ENCODE results near the gene NAA80. TPM values are rescaled to one million over a fixed set of nuclear protein-coding genes. Genes with fewer than 3 reads are reported as not detected.

NAA80 gene
- total RNA-seq, 2 donors from 2014 or later = 9.7 to 12.8 TPM

DNA sequence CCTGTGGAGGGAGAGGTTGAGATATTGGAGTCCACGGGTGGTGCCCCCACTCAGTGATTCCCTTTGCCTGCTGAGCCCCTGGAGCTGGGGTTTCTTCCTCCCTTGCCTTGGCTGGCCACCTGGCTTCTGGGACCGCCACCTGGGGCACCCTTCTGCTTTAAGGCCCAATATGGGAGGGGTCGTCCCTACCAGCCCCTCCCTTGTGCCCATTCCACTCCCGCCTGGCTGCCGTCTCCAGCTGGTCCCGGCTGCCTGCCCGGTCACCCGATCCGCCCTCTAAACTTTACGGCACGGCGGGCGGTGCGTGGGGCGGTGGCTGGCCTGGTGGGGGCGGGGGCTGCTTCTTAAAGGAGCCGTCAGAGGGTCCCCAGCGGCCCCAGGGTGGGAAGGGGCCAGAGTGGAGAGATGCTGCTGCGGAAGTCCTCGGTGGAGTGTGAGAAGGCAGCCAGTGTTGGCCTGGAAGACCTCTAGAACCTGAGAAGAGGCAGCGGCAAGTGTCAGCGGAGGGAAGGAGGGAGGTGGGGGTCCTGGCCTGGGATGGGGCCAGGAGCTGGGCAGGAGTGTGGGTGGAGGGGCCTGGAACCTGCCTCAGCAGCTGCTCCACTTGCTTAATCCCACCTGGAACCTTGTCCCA lies 31.8 kb downstream of the NAA80 start:
- no peaks in the 10 kb centered on the region for H3K36me3 Mint-ChIP-seq (ENCODE audit: low read depth)
- H3K9me3 Mint-ChIP-seq = no peaks in the 10 kb centered on the region
- Histone ChIP-seq H3K4me1 (ENCODE audit: control insufficient read depth, insufficient read depth, low read length) (peaks cover 9% of the 10 kb centered on the region), H3K4me3 (ENCODE audit: low read length) (no peak overlapping the region), H3K27me3 (ENCODE audit: control insufficient read depth, insufficient read depth, low read length, poor library complexity, severe bottlenecking) (no peaks in the 10 kb centered on the region), H3K9ac (ENCODE audit: extremely low read depth, low read length, poor library complexity, severe bottlenecking) (no peak overlapping the region), H3K9me3 (ENCODE audit: control insufficient read depth, low read length) (no peaks in the 10 kb centered on the region), H3K36me3 (ENCODE audit: control insufficient read depth, insufficient read depth, low read length) (no peaks in the 10 kb centered on the region), H3K27ac (ENCODE audit: low read depth, low read length) (no peak overlapping the region)
- TF ChIP-seq, protein P1, sequence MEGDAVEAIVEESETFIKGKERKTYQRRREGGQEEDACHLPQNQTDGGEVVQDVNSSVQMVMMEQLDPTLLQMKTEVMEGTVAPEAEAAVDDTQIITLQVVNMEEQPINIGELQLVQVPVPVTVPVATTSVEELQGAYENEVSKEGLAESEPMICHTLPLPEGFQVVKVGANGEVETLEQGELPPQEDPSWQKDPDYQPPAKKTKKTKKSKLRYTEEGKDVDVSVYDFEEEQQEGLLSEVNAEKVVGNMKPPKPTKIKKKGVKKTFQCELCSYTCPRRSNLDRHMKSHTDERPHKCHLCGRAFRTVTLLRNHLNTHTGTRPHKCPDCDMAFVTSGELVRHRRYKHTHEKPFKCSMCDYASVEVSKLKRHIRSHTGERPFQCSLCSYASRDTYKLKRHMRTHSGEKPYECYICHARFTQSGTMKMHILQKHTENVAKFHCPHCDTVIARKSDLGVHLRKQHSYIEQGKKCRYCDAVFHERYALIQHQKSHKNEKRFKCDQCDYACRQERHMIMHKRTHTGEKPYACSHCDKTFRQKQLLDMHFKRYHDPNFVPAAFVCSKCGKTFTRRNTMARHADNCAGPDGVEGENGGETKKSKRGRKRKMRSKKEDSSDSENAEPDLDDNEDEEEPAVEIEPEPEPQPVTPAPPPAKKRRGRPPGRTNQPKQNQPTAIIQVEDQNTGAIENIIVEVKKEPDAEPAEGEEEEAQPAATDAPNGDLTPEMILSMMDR (conservative IDR thresholded peaks at IDR 0.05) = no peak
- peaks cover 8% of the 10 kb centered on the region for H3K27me3 Mint-ChIP-seq (ENCODE audit: insufficient read depth)
- H3K4me3 Mint-ChIP-seq = peak overlapping the region; percentile 19
- H3K27ac Mint-ChIP-seq = no peak overlapping the region
- 41 to 47% methylated on average over 4 to 22 of the region's 22 CpGs for WGBS, 2 experiments (ENCODE audit: insufficient coverage in 1 of 2, insufficient read length in 1 of 2)
- H3K4me1 Mint-ChIP-seq = peaks cover 22% of the 10 kb centered on the region
- peak; percentile 79 for DNase-seq

DNA sequence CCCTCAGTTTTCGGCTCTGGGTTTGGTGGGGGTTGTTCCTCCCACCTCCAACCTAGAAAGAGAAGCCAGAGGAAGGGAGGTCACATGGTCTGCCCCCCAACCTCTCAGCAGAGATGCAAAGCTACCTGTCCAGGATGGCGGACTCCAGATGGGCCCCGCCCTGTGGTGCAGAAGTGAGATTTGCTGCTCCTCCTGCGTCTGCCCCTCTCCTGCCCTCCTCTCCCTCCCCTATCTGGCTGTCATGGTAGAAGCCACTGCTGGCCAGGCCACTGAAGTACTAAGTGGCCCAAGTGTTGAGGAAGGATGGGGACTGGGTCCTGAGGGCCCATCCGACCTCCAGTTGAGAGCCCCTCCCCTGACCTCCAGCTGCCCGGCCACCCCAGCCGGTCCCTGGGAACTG lies 32.4 kb downstream of the NAA80 start:
- no peaks in the 10 kb centered on the region for H3K36me3 Mint-ChIP-seq (ENCODE audit: low read depth)
- Histone ChIP-seq H3K9me3 (ENCODE audit: control insufficient read depth, low read length) (no peaks in the 10 kb centered on the region), H3K4me3 (ENCODE audit: low read length) (no peak overlapping the region), H3K27ac (ENCODE audit: low read depth, low read length) (no peak overlapping the region), H3K36me3 (ENCODE audit: control insufficient read depth, insufficient read depth, low read length) (no peaks in the 10 kb centered on the region), H3K9ac (ENCODE audit: extremely low read depth, low read length, poor library complexity, severe bottlenecking) (no peak overlapping the region), H3K27me3 (ENCODE audit: control insufficient read depth, insufficient read depth, low read length, poor library complexity, severe bottlenecking) (no peaks in the 10 kb centered on the region), H3K4me1 (ENCODE audit: control insufficient read depth, insufficient read depth, low read length) (peaks cover 9% of the 10 kb centered on the region)
- peaks cover 22% of the 10 kb centered on the region for H3K4me1 Mint-ChIP-seq
- no peaks in the 10 kb centered on the region for H3K9me3 Mint-ChIP-seq
- no peak for DNase-seq
- TF ChIP-seq, protein P1 (conservative IDR thresholded peaks at IDR 0.05) = no peak
- H3K27ac Mint-ChIP-seq = no peak overlapping the region
- H3K4me3 Mint-ChIP-seq = peak overlapping the region; percentile 19
- 83 to 94% methylated on average over 1 to 7 of the region's 7 CpGs for WGBS, 2 experiments (ENCODE audit: insufficient coverage in 1 of 2, insufficient read length in 1 of 2)
- H3K27me3 Mint-ChIP-seq (ENCODE audit: insufficient read depth) = peaks cover 4% of the 10 kb centered on the region

DNA sequence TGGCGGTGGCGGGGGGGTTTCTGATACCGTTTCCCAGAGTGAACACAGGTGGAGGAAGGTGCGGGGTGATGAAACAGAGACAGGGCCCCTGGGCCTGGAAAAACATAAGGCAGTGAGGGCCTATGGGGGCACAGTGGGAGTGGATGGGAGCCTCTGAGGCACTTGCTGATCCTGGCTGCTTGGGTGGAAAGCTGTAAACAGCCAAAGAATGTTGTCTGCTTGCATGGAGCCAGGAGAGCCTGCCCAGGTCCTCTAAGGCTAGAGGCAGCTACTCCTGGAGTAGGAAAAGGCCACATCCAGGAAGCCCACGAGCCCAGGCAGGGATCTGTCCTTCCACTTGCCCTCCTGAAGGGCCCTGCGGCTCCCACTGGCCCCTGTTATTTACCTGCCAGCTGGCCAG lies 33.2 kb downstream of the NAA80 start:
- TF ChIP-seq, protein P1 (conservative IDR thresholded peaks at IDR 0.05) = no peak
- Histone ChIP-seq H3K36me3 (ENCODE audit: control insufficient read depth, insufficient read depth, low read length) (no peaks in the 10 kb centered on the region), H3K9ac (ENCODE audit: extremely low read depth, low read length, poor library complexity, severe bottlenecking) (no peak overlapping the region), H3K27me3 (ENCODE audit: control insufficient read depth, insufficient read depth, low read length, poor library complexity, severe bottlenecking) (no peaks in the 10 kb centered on the region), H3K27ac (ENCODE audit: low read depth, low read length) (peak overlapping the region; percentile 92), H3K4me1 (ENCODE audit: control insufficient read depth, insufficient read depth, low read length) (peaks cover 9% of the 10 kb centered on the region), H3K4me3 (ENCODE audit: low read length) (no peak overlapping the region), H3K9me3 (ENCODE audit: control insufficient read depth, low read length) (no peaks in the 10 kb centered on the region)
- no peaks in the 10 kb centered on the region for H3K9me3 Mint-ChIP-seq
- no peaks in the 10 kb centered on the region for H3K36me3 Mint-ChIP-seq (ENCODE audit: low read depth)
- peaks cover 25% of the 10 kb centered on the region for H3K4me1 Mint-ChIP-seq
- 89 to 93% methylated on average over 2 to 6 of the region's 6 CpGs for WGBS, 2 experiments (ENCODE audit: insufficient coverage in 1 of 2, insufficient read length in 1 of 2)
- peaks cover 4% of the 10 kb centered on the region for H3K27me3 Mint-ChIP-seq (ENCODE audit: insufficient read depth)
- H3K4me3 Mint-ChIP-seq = no peak overlapping the region
- DNase-seq = peak; percentile 57
- H3K27ac Mint-ChIP-seq = peak overlapping the region; percentile 64

Measured in endodermal cell (in vitro differentiated cells).